GM18505 (cell line): ENCODE measurements around the gene KRTAP9-2.
"Not testable (repeated sequence)": the region's sequence is repeated elsewhere in the genome, so short reads cannot be mapped to it uniquely, and the experiment has no call there.

ENCODE experiments used
- ATAC-seq: cut with Tn5 transposase; IDR thresholded peaks from one replicate; pipeline ENCODE4 v1.9.1; 2021; ENCODE audit not compliant: unreplicated experiment
- POLR2A ChIP-seq: IDR thresholded peaks from 4 replicates; pipeline ENCODE4 v1.6.1; 2011; ENCODE audit warnings: borderline replicate concordance; ENCODE audit not compliant: insufficient read depth, insufficient read length; ENCODE audit errors: extremely low read depth

Gene KRTAP9-2

DNA sequence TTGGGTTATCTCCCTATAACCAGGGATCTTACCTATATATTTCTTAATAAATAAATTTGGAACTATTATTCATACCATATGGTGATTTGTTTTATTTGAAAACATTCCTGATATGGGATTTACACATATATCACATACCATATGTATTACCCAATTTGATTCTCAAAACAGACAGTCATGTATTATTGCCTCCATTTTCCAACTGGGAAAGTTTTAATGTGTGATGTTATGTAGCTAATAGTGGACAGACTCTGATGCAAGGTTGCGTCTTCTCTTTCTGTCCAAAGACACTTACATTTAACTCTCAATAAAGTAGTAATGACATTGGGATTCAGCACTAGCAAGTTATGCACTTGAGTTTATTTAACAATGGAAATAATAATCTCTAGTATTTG lies 29.8 kb downstream of the KRTAP9-2 start:
- ATAC-seq, result no peak

DNA sequence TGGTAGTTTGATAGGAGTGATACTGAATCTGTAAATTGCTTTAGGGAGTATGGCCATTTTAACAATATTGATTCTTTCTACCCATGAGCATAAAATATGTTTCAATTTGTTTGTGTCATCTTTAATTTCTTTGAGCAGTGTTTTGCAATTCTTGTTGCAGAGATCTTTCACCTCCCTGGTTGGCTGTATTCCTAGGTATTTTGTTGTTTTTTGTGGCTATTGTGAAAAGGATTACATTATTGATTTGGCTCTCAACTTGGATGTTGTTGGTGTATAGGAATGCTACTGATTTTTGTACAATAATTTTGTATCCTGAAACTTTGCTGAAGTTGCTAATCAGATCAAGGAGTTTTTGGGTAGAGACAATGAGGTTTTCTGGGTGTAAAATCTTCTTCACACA lies 32.0 kb downstream of the KRTAP9-2 start:
- no peak for TF ChIP-seq POLR2A
- no peak for ATAC-seq

More for the DNA sequence above, 29.8 kb downstream of the KRTAP9-2 start:
- TF ChIP-seq POLR2A, result no peak

- ATAC-seq, result no peak
- no peak for TF ChIP-seq POLR2A
These were observed 36.8 kb downstream of the KRTAP9-2 start for GRCh38 chr17:41263212-41263611.

DNA sequence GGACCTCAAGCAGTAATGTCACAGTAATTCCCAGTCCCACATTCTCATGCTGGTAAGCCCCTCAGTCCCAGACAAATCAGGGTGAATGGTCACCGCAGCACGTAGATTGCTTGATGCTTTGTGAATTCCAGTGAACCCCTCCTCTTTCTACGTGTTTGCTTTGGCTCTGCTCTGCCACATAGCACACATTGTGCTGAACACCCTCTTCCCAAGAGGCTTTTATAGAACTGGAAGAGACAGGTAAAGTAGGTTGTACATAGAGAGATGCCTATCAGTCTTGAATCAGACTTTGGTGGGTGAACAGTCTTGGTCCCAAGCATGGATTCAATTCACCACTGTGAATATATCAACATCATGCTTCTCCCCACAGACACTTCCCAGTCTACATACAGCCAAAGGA lies 38.2 kb downstream of the KRTAP9-2 start:
- ATAC-seq, result no peak
- TF ChIP-seq POLR2A, result no peak

DNA sequence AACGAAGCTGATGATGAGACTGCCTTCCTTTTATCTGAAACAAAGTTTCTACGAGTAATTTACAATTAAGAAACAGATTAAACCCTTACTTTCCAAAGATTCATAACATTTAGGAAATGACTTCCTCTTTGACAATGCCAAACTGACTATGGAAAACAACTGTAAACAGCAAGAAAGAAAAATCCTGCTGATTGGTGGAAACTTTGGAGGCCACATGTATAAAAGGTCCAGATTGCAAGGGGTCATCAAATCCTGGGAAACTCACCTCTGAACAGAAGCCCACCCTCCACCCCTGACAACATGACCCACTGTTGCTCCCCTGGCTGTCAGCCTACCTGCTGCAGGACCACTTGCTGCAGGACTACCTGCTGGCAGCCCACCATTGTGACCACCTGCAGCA lies 38.6 kb downstream of the KRTAP9-2 start, which contains the start of gene KRTAP9-6:
Gene KRTAP9-6, plus strand, starts transcription at position 301 of the 400 bp plus-strand sequence. Its CDS starts 0 bp downstream, at position 301.
- no peak for ATAC-seq
- TF ChIP-seq POLR2A, result no peak

GRCh38 chr17:41267711-41268110 lies 41.3 kb downstream of the KRTAP9-2 start:
- TF ChIP-seq POLR2A, result no peak
- no peak for ATAC-seq

GRCh38 chr17:41271323-41271722 lies 44.9 kb downstream of the KRTAP9-2 start:
- ATAC-seq, result not testable (repeated sequence)

DNA sequence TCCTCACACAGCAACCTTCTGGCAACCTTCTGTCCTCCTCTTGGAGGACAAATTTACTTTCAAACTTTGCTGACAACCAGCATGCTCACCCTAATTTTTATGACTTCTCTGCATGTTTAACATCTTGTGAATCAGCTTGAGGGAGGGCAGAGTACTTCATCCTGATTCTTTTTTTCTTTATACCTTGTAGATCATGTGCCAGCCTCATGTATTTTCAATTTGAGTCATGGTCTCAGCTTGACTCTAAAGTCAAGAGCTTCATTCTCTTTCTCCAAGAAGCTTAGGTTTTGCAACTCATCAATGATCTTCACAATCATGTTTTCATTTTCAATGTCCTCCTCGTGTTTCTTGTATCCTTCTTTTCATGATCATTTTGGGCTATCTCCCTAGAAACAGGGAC lies 45.4 kb downstream of the KRTAP9-2 start:
- no peak for ATAC-seq
- no peak for TF ChIP-seq POLR2A

DNA sequence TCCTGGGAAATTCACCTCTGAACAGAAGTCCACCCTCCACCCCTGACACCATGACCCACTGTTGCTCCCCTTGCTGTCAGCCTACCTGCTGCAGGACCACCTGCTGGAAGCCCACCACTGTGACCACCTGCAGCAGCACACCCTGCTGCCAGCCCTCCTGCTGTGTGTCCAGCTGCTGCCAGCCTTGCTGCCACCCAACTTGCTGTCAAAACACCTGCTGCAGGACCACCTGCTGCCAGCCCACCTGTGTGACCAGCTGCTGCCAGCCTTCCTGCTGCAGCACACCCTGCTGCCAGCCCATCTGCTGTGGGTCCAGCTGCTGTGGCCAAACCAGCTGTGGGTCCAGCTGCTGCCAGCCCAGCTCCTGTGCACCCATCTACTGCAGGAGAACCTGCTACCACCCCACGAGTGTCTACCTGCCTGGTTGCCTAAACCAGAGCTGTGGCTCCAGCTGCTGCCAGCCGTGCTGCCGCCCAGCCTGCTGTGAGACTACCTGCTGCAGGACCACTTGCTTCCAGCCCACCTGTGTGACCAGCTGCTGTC lies 49.3 kb downstream of the KRTAP9-2 start, which contains the start of gene KRTAP9-7:
Gene KRTAP9-7, plus strand, starts transcription at position 51 of the 543 bp plus-strand sequence. Its CDS starts 0 bp downstream, at position 51.
- ATAC-seq, result not testable (repeated sequence)
